Activated CD8-positive, alpha-beta memory T cell treated with anti-CD3 and anti-CD28 coated beads, Interleukin-2, amount 50 U/mL, for 24 hours (primary cell): ENCODE measurements around the gene ZSCAN4.

Source experiments
- DNase-seq: peaks from one replicate; pipeline ENCODE4 v3.0.0-alpha.2; 2020; ENCODE audit errors: extremely low read depth

Gene ZSCAN4, protein sequence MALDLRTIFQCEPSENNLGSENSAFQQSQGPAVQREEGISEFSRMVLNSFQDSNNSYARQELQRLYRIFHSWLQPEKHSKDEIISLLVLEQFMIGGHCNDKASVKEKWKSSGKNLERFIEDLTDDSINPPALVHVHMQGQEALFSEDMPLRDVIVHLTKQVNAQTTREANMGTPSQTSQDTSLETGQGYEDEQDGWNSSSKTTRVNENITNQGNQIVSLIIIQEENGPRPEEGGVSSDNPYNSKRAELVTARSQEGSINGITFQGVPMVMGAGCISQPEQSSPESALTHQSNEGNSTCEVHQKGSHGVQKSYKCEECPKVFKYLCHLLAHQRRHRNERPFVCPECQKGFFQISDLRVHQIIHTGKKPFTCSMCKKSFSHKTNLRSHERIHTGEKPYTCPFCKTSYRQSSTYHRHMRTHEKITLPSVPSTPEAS

GRCh38 chr19:57668635-57669034, at the start of gene ZSCAN4:
ZSCAN4 (plus strand) TSS chr19:57668935; CDS start chr19:57676146, 7,211 bp downstream.
- no peak for DNase-seq

- no peak for DNase-seq
Observed at GRCh38 chr19:57620673-57621348, 47.9 kb upstream of the ZSCAN4 start.

DNA sequence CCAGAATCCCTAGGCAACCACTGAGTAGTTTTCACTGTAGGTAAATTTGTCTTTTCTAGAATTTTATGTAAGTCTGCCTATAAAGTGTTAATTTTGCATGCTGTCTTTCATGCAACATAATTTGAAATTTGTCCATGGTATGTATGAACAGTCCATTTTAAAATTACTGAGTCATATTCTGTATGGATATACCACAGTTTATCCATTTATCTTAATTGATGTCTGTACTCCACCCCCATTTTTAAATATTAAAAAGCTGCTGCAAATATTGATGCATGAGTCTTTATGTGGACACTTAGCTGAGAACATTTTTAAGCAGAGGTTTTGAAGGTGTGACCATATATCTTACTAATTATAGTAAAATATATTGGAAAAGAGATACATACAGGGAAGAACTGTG, 45.6 kb upstream of the ZSCAN4 start:
- DNase-seq, result no peak

DNA sequence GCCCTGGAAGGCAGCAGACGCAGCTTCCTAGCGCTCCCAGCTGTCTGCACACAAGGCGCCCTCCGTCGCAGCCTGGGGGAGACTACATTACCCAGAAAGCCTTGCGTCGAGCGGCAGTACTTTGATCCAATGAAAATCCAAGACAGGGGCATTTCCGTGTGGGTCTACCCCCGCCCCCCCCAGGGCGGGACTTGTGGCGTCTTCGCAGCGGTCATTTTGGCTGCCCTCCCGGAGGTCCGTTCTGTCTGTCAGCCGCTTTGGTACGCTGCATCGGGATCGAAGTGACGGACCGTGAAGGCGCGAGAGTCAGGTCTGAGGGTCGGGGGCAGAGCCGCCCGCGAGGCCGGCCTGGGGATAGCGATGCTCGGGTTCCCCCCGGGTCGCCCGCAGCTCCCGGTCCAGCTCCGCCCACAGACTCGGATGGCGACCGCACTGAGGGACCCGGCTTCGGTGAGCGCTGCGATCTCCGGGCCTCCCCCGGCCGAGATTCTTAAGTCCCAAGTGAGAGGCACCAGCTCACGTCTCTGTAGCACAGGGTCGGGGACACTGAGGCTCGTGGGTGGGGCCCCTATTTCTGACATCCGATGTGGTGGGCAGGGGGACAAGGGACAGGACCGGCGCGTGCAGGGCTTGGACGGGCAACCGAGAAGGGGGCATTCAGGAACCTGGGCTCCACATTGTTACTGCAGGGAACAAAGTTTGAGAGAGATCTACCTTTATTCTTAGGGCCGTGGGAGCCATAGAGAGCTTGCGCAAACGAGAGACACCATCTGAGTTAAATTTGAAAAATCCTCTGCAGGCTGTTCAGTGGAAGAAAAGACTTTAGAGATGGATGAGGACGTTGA, 35.5 kb upstream of the ZSCAN4 start, which contains the start of gene ZNF211:
TSS of gene ZNF211 (plus strand) at position 182 of the 845 bp plus-strand sequence. CDS start at position 361, 179 bp downstream.
- DNase-seq, result peak; percentile 70

DNA sequence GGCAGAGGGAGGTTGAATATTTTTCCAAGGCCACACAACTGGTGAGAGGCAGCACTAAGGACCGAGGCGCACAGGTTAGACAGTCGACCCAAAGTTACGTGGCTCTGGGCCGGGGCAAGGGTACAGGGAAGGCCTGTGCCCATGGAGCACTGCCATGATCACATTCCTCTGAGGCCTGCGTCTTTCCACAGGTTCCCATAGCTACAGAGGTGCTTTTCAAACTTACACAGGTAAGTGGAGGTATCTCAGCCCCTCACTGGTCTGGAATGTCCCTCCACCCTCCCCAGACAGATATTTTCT, 35.0 kb upstream of the ZSCAN4 start:
- DNase-seq, result no peak

GRCh38 chr19:57637379-57637778, 31.4 kb upstream of the ZSCAN4 start:
- DNase-seq, result no peak

- no peak for DNase-seq
Observed at GRCh38 chr19:57641715-57642234, 27.0 kb upstream of the ZSCAN4 start.

DNA sequence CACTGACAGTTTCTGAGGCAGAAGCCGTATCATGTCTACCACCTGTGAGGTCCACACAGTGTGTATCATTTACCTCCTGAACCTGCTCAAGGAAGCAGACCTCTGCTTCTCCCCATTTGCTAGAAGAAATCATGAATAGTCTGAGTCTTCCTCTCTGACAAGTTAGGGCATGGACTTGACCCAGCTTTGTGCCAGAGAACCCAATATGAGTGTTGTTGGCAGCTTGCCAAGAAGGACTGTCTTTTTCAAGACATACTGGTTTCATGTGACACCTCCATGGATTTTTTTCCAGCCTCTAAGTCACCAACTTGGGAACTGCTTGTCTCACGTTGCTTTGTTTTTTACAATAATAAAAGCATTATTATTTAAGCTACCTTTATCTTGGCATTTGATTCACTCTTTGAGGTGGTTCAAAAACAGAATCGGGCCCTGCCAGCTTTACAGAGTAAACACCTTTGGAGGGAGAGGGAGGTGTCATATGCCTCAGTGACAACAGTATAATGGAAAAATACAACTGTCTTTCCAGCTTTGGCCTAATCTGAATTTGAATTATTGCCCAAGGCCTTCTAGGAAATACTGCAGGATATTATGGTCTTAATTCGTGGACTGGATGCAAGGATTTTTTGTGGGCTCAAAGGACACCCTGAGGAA, 26.2 kb upstream of the ZSCAN4 start:
- no peak for DNase-seq

- no peak for DNase-seq
Observed at GRCh38 chr19:57643734-57644133, 25.0 kb upstream of the ZSCAN4 start.

DNA sequence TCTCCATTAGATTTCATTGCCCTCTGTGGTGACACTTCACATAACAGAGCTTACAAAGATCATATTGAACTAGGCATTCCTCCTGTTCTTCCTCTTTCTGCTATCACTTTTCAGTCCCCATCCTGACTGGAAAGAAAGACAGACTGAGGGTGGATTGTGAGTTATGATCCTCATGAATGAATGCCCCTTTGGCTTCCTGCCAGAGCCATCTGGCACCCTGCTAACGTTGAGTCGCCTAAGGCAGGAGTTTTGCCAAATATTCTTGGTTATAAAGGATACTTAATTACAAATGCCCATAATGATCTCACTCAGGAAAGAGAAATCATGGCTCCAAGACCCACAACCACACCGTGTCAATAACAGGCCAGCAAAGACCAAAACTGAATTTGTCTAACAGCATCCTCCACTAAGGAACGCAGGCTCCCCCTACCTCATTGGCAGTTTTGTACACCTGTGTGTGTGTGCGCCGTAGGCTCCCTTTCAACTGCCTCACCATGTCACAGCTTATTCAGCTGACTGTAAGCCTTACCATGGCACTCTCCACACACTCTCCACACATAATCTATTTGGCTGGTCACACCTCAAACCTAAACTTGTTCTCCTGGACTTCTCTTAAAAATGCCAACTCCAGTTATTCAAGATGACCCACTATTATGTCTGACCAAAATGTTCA, 20.3 kb upstream of the ZSCAN4 start:
- DNase-seq, result no peak

- DNase-seq, result no peak
Observed at GRCh38 chr19:57651654-57651996, 17.1 kb upstream of the ZSCAN4 start.

- no peak for DNase-seq
Observed at GRCh38 chr19:57653689-57654088, 15.0 kb upstream of the ZSCAN4 start.

- DNase-seq, result no peak
Observed at GRCh38 chr19:57655443-57655842, 13.3 kb upstream of the ZSCAN4 start.

GRCh38 chr19:57656346-57656745, 12.4 kb upstream of the ZSCAN4 start:
- DNase-seq, result no peak

DNA sequence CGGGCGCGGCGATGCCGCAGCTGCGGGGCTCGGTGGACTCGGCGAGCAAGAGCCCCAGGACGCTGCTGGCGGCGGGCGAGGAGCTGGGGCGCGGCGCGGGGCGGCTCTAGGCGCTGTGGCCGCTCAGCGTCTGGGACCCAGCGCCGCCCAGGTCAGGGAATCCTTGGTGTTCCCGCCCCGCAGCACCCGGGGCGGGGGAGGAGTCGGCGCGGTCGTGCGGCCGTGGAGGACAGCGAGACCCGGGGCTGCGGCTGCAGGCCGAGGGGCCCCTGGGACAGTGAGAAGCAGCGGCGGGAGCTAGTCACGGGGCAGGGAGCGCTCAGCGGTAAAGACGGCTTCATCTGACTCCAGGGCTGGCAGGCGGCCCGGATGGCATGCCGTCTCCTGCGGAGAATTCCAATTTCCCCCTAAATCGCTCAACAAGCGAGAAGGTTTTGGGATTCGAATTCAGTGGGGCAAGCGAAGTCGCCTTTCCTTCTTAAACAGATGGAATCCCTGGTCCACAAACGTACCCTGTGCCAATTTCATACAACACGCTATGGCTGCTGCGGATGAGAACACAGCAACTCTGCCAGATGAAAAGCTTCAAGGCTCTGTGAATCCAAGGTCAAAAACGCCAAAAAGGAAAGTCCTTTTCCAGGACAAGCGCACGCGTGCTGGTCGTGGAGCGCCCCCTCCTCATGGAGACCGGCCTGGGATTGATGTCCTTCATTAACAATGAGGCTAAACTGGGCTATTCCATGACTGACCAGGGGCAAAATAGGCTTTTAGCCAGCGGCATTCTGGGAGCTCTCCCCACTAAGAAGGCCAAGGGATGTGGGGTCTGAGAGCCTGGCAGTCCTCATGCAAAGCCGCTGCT, 4.2 kb upstream of the ZSCAN4 start:
- DNase-seq, result no peak

DNA sequence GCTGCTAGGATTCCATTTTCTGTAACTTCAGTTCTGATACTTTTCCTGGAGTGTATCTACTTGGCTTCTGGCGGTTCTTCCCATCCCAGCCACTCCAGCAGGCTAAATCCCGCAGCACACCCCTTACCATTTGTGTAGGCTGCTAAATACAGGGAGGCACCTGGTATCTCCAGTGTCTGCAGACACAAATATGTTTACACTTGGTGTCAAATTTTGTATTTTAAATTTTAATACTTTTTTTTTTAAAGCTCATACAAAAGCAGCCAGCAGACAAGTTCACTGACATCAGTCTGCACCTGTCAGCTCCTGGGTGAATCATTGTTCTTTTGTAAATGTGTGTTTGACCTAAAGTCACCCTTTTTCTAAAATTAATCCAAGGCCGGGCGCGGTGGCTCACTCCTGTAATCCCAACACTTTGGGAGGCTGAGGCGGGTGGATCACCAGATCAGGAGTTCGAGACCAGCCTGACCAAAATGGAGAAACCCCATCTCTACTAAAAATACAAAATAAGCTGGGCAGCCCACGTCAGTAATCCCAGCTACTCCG, 3.4 kb upstream of the ZSCAN4 start:
- no peak for DNase-seq

- no peak for DNase-seq
Observed at GRCh38 chr19:57667228-57667627, 1.5 kb upstream of the ZSCAN4 start.

- DNase-seq, result no peak
Observed at GRCh38 chr19:57671124-57671895, 2.6 kb downstream of the ZSCAN4 start.

- no peak for DNase-seq
Observed at GRCh38 chr19:57672466-57672865, 3.7 kb downstream of the ZSCAN4 start.
